ENCODE results near the gene FAM163B. TPM values are rescaled to one million over a fixed set of nuclear protein-coding genes. Genes with fewer than 3 reads are reported as not detected.

Gene FAM163B
- total and polyA plus RNA-seq, 9 of the 15 experiments (the other 6 are each of a cell fraction or from before 2014, with no cell fraction given), result not detected

DNA sequence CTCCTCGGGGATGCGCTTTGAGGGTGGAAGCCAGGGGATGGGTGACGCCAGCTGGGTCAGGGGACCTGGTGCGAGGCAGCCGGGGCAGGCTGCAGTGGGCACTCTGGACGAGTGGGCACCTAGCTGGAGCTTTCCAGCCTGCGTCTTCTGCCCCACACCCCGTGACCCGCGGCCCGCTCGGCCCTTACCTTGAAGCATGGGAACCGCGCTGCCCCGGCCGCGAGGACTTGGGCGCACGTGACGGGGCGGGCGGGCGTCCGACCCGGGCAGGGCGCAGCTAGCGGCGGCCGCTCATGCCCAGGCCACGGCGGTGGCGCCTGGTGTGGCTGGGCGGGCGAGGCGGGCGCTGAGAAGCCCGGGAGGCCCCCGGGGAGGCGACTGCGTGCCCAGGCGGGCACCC, 300 bp downstream of the FAM163B start:
- TF ChIP-seq, protein P1, sequence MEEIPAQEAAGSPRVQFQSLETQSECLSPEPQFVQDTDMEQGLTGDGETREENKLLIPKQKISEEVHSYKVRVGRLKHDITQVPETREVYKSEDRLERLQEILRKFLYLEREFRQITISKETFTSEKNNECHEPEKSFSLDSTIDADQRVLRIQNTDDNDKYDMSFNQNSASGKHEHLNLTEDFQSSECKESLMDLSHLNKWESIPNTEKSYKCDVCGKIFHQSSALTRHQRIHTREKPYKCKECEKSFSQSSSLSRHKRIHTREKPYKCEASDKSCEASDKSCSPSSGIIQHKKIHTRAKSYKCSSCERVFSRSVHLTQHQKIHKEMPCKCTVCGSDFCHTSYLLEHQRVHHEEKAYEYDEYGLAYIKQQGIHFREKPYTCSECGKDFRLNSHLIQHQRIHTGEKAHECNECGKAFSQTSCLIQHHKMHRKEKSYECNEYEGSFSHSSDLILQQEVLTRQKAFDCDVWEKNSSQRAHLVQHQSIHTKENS (CRISPR knock-in tag; IDR thresholded peaks at IDR 0.05), result no peak
- TF ChIP-seq PML (IDR thresholded peaks at IDR 0.05; ENCODE audit: low read length), result no peak
- TF ChIP-seq, protein P2, sequence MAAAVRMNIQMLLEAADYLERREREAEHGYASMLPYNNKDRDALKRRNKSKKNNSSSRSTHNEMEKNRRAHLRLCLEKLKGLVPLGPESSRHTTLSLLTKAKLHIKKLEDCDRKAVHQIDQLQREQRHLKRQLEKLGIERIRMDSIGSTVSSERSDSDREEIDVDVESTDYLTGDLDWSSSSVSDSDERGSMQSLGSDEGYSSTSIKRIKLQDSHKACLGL (CRISPR knock-in tag; IDR thresholded peaks at IDR 0.05; ENCODE audit: borderline replicate concordance, poor library complexity, severe bottlenecking), result no peak
- TF ChIP-seq, protein P3, sequence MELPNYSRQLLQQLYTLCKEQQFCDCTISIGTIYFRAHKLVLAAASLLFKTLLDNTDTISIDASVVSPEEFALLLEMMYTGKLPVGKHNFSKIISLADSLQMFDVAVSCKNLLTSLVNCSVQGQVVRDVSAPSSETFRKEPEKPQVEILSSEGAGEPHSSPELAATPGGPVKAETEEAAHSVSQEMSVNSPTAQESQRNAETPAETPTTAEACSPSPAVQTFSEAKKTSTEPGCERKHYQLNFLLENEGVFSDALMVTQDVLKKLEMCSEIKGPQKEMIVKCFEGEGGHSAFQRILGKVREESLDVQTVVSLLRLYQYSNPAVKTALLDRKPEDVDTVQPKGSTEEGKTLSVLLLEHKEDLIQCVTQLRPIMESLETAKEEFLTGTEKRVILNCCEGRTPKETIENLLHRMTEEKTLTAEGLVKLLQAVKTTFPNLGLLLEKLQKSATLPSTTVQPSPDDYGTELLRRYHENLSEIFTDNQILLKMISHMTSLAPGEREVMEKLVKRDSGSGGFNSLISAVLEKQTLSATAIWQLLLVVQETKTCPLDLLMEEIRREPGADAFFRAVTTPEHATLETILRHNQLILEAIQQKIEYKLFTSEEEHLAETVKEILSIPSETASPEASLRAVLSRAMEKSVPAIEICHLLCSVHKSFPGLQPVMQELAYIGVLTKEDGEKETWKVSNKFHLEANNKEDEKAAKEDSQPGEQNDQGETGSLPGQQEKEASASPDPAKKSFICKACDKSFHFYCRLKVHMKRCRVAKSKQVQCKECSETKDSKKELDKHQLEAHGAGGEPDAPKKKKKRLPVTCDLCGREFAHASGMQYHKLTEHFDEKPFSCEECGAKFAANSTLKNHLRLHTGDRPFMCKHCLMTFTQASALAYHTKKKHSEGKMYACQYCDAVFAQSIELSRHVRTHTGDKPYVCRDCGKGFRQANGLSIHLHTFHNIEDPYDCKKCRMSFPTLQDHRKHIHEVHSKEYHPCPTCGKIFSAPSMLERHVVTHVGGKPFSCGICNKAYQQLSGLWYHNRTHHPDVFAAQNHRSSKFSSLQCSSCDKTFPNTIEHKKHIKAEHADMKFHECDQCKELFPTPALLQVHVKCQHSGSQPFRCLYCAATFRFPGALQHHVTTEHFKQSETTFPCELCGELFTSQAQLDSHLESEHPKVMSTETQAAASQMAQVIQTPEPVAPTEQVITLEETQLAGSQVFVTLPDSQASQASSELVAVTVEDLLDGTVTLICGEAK (IDR thresholded peaks at IDR 0.05), result no peak
- TF ChIP-seq, protein P3 (CRISPR knock-in tag; IDR thresholded peaks at IDR 0.05), result no peak
- H3K36me3 ChIP-seq (ENCODE audit: control insufficient read depth, insufficient read depth, low read length), result no peaks in the 10 kb centered on the region
- no peaks in the 10 kb centered on the region for H3K9me1 ChIP-seq (ENCODE audit: control insufficient read depth, insufficient read depth, low read length)
- H3K79me2 ChIP-seq (ENCODE audit: control insufficient read depth, insufficient read depth, low read length), result no peaks in the 10 kb centered on the region
- H3K9ac ChIP-seq (ENCODE audit: insufficient read depth in 1 of 2, low read depth in 2 of 2, low read length in 2 of 2), result no peak overlapping the region
- H4K20me1 ChIP-seq (replicated peaks; ENCODE audit: control insufficient read depth, insufficient read depth, low read length), result peaks cover 14% of the 10 kb centered on the region
- H3K27ac ChIP-seq (ENCODE audit: extremely low read depth, low read depth, low read length), result no peak overlapping the region
- in situ Hi-C loops (cut with MboI), result no loop called here
- DNase-seq (ENCODE audit: extremely low read depth in 1 of 4, low spot score in 3 of 4), result no peak
- H3K4me1 ChIP-seq (replicated peaks in 1 of 2; ENCODE audit: control insufficient read depth in 2 of 2, insufficient read depth in 2 of 2, low read length in 2 of 2), result peaks cover 0 to 12% of the 10 kb centered on the region in 2 experiments; a peak in 2 of 5 replicates
- intact Hi-C loops (cut with micrococcal nuclease), result no loop called here
- H3K4me2 ChIP-seq (ENCODE audit: insufficient read depth, low read length), result no peak overlapping the region
- no TSS peak for BruUV-seq (replicated peaks)
- no peak overlapping the region for H3K4me3 ChIP-seq
- no peak overlapping the region for H2AFZ ChIP-seq (ENCODE audit: low read depth, low read length)
- no peak for FAIRE-seq
- no peak for ATAC-seq
- no peaks in the 10 kb centered on the region for H3K9me3 ChIP-seq (replicated peaks; ENCODE audit: control insufficient read depth, insufficient read depth, low read depth, low read length)
- WGBS (ENCODE audit: insufficient coverage, low coverage, missing lambda C conversion rate), result 66% methylated on average over 14 of the region's 41 CpGs
- POLR2A ChIA-PET, result interaction anchor here (0.6 kb wide), 1 partner anchor 34 kb away, joined by 4 read pairs; no protein-coding TSS in a partner anchor
- peaks cover 7 to 51% of the 10 kb centered on the region in 2 experiments; a peak in 4 of 5 replicates for H3K27me3 ChIP-seq (ENCODE audit: control insufficient read depth in 2 of 2, insufficient read depth in 2 of 2, low read length in 2 of 2)
- CTCF ChIA-PET (ENCODE audit: low intra/inter-chr PET ratio), result no interaction called here

All from K562 (cell line).